ENCODE measurements around the gene ADAMTS13. TPM values are rescaled to one million over a fixed set of nuclear protein-coding genes. Genes with fewer than 3 reads are reported as not detected.

Gene ADAMTS13
- total and polyA plus RNA-seq, 9 of the 15 experiments (the other 6 are each of a cell fraction or from before 2014, with no cell fraction given) = 0.03 to 0.20 (median 0.04) TPM; not detected in 4

- in situ Hi-C loops (cut with MboI) = no loop called here
- Histone ChIP-seq H3K36me3 (ENCODE audit: control insufficient read depth, insufficient read depth, low read length) (no peaks in the 10 kb centered on the region), H3K4me1 (replicated peaks in 1 of 2; ENCODE audit: control insufficient read depth in 2 of 2, insufficient read depth in 2 of 2, low read length in 2 of 2) (peaks cover 0 to 8% of the 10 kb centered on the region in 2 experiments; a peak in 1 of 5 replicates), H3K27me3 (ENCODE audit: control insufficient read depth in 2 of 2, insufficient read depth in 2 of 2, low read length in 2 of 2) (peaks cover 6 to 51% of the 10 kb centered on the region in 2 experiments; a peak in 4 of 5 replicates), H4K20me1 (replicated peaks; ENCODE audit: control insufficient read depth, insufficient read depth, low read length) (no peaks in the 10 kb centered on the region), H3K9ac (ENCODE audit: insufficient read depth in 1 of 2, low read depth in 2 of 2, low read length in 2 of 2) (no peak overlapping the region), H3K4me3 (no peak overlapping the region), H3K9me3 (replicated peaks; ENCODE audit: control insufficient read depth, insufficient read depth, low read depth, low read length) (no peaks in the 10 kb centered on the region; the same call in 1 of the 2 replicates), H3K79me2 (ENCODE audit: control insufficient read depth, insufficient read depth, low read length) (no peaks in the 10 kb centered on the region), H3K9me1 (ENCODE audit: control insufficient read depth, insufficient read depth, low read length) (no peaks in the 10 kb centered on the region), H3K27ac (ENCODE audit: extremely low read depth, low read depth, low read length) (no peak overlapping the region), H2AFZ (ENCODE audit: low read depth, low read length) (no peak overlapping the region), H3K4me2 (ENCODE audit: insufficient read depth, low read length) (no peak overlapping the region)
- ChIA-PET POLR2A (interaction anchor here (0.6 to 0.8 kb wide), 3 partner anchors 16 to 40 kb away, joined by 3 to 5 read pairs (median 4); partner anchors contain the start of gene CACFD1), CTCF (ENCODE audit: low intra/inter-chr PET ratio) (no interaction called here)
- intact Hi-C loops (cut with micrococcal nuclease) = no loop called here
- TF ChIP-seq NKRF (IDR thresholded peaks at IDR 0.05; ENCODE audit: borderline replicate concordance) = no peak
- TF ChIP-seq FOS (IDR thresholded peaks at IDR 0.05; ENCODE audit: extremely low read depth, insufficient read length) = no peak
- TF ChIP-seq NFE2L1 (tag; IDR thresholded peaks at IDR 0.05; ENCODE audit: borderline replicate concordance, low read depth) = no peak
- no peak for TF ChIP-seq ZNF75A (CRISPR knock-in tag; IDR thresholded peaks at IDR 0.05)
- no peak for TF ChIP-seq KAT2B (IDR thresholded peaks at IDR 0.05; ENCODE audit: low read depth, low read length)
- no peak for TF ChIP-seq ZNF830 (CRISPR knock-in tag; IDR thresholded peaks at IDR 0.05)
- TF ChIP-seq MXD1 (CRISPR knock-in tag; IDR thresholded peaks at IDR 0.05; ENCODE audit: borderline replicate concordance, poor library complexity, severe bottlenecking) = no peak
- TF ChIP-seq ZNF197 (CRISPR knock-in tag; IDR thresholded peaks at IDR 0.05; ENCODE audit: low read depth) = no peak
- TF ChIP-seq SNAPC5 (CRISPR knock-in tag; IDR thresholded peaks at IDR 0.05) = no peak
- TF ChIP-seq ZNF57 (CRISPR knock-in tag; IDR thresholded peaks at IDR 0.05) = no peak
- TF ChIP-seq RFX1 (IDR thresholded peaks at IDR 0.05) = no peak
- no peak for DNase-seq (ENCODE audit: extremely low read depth in 1 of 4, low spot score in 3 of 4)
- FAIRE-seq = no peak
- BruUV-seq (replicated peaks) = no TSS peak
- no peak for ATAC-seq
- WGBS (ENCODE audit: insufficient coverage, low coverage, missing lambda C conversion rate) = 8% methylated on average over 12 of the region's 12 CpGs
These were observed 77.7 kb downstream of the ADAMTS13 start for GRCh38 chr9:133499892-133500270.
